Measurements from ENCODE around the gene ACSF3.
A peak's percentile ranks its signal among the peaks of the same experiment; 100 is the strongest.

The ACSF3 gene

DNA sequence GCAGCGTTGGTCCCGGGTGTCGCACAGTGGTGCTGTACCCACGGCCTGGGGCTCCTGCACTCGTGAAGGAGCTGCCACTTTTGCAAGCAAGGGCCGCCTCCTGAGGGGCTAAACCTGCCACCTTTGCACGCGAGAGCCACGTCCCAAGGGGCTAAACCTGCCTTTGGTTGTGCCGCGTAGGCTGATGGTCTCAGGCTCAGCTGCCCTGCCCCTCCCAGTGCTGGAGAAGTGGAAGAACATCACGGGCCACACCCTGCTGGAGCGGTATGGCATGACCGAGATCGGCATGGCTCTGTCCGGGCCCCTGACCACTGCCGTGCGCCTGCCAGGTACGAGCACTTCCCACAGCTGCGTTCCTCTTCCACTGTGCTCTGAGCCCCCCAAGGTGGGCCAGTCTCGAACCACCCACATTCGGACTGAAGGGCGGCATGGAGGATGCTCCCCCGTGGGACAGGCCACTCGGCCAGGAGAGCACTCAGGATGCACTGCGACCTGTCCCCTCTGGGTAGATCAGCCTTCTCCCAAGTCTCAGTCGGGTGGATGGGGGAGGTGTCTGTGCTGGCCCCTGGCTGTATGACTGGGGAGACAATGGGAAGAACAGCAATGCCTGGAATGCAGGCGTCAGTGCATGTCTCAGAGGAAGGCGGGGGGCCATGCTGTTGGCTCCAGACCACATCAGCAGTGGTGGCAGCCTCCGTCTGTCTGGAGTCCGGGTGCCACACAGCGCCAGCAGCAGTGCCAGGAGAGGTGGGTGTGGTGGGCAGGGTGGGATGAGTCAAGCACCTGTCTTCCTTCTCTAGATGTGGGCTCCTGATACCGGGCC lies 20.7 kb downstream of the ACSF3 start:
- no peak for DNase-seq

DNA sequence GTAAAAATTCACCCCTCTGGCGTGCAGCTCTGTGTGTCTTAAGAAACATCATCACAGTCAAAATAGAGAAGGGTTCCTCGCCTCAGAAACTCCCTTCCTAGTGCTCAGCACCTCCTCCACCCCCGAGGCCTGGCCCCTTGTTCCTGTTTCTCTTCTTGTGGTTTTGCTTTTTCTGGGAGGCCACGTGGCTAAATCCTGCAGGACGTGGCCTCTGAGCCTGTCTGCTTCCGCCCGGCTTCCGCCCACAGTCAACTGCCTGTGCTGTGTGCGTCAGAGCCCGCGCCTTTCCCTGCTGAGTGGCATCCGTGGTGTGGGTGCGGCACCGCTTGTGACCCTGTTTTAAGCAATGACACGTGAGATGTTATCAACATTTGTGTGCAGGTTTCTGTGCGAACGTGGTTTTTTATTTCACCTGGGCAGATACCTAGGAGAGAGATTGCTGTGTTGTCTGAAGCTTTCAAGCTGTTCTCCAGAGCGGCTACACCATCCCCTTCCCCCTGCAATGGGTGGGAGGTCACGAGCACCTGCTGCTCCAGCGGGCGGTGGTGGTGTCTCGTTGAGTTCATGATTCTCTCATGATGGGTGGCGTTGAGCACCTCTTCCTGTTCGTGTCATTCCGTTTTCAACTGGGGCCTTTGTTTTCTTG lies 21.7 kb downstream of the ACSF3 start:
- no peak for DNase-seq

DNA sequence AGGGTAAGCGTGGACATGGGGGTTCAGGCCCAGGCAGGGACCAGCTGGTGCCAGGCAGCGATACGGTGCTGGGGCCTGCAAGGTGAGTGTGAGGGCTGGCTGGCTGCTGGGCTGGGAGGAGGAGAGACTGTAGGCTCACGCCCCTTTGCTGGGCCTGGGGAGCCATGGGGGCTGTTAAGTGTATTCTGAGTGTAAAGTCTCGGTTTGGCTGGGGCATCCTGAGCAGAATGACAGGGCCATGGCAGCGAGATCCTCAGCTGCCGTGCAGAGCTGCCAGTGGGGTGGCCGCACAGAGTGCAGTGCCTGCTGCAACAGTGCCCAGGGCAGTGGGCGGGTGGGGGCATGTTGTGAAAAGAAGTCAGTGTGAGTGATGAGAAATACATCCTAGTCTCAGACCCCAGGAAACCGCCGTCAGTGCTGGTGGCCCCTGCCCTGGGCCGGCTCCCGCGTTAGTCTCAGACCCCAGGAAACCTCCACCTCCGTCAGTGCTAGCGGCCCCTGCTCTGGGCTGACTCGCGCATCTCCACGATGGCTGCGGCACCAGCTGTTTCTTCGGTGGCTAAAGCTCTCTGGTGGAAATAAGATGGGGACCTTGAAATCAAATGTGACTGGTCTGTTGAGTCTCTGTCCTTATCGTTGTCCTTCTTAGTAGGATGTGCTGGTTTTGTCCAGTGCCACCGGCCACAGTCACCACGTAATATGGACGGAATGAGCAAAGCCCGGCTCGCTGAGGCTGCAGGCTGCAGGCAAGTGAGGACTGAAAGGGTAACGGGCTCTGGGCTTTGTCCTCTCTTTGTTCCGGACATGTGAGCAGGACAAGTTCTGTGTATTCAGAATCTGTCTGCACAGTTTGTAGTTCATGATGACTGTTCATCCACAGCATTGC lies 22.9 kb downstream of the ACSF3 start:
- no peak for DNase-seq

DNA sequence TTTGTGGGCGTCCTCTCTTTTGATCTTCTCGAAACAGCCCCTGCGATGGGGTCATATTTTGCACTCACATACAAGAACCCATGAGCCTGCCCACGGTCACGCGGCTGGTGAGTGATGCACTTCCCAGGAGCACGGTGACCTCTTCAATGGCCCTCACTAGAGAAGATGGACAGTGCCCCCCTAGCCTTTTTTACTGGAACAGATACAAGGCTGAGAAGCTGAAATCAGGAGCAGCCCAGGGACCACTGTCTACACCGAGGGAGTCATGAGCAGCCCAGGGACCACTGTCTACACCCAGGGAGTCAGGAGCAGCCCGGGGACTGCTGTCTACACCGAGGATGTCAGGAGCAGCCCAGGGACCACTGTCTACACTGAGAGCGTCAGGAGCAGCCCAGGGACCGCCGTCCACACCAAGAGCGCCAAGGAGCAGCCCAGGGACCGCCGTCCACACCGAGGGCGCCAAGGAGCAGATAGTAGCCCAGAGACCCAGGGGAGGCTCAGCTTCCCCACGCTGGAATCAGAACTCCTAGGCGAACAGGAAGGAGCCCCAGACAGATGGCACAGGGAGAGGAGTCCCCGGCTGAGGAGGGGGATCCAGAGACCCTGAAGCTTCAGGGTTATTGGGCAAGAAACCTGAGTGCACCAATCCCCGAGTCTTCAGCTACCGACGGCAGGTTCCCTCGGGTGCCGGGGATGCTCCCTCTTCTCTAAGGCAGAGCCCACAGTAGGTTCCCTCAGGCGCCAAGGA lies 23.7 kb downstream of the ACSF3 start:
- no peak for DNase-seq

DNA sequence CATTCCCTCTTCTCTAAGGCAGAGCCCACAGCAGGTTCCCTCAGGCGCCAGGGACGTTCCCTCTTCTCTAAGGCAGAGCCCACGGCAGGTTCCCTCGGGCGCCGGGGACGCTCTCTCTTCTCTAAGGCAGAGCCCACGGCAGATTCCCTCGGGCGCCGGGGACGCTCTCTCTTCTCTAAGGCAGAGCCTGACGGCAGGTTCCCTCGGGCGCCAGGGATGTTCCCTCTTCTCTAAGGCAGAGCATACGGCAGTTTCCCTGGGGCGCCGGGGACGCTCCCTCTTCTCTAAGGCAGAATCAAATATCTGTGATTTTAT lies 24.3 kb downstream of the ACSF3 start:
- no peak for DNase-seq

DNA sequence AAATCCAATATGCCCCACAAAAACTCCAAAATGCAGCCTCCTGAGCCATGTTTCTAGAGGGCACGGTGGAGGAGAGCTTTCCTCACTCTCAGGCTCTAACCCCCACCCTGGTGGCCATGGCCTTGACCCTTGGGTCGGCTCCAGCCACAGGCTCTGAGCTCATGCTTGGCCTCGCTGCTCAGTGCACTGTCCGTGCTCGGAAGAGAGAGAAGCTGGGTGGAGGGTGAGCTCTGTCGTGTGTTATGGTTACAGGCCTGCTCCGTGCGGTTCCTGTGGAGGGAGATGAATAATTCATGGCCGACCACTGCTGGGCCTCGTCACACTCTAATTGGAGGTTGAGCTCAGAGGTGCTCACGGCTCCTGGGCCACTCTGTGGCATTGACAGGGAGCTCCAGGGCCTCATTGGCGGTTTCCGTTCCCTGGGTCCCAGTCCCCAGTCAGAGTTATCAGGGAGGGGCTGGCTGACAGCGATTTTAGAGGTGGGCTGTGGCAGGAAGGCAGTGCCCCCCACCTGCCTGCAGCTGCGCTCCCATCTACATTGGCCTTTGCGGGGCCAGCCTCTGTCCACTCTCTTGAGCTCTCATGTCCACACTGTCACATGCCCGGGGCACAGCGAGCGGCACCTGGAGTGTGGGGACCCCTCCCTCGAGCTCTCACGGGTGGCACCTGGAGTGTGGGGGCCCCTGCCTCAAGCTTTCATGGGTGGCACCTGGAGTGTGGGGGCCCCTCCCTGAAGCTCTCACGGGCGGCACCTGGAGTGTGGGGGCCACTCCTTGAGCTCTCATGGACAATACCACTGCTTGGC lies 24.9 kb downstream of the ACSF3 start:
- no peak for DNase-seq

DNA sequence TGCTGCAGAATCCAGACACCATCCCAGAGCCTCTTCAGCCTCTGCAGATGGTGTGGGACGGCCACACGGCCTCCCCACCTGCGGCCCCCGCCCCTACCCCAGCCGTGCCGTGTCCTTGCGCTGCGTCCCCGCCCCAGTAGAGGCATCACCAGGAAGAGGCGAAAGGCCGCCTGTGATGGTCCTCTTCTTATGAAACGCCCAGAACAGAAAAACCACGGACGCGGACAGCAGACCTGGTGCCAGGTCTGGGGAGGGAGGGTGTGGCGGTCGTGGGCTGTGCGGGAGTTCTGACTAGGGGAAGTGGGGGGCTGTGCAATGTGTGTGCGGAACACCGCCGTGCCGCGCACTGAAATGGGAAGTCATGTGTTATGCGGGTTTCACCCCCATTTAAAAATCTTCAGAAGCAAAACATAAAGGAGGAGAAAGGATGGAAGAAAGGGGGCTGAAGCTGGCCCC lies 25.5 kb downstream of the ACSF3 start:
- no peak for DNase-seq

DNA sequence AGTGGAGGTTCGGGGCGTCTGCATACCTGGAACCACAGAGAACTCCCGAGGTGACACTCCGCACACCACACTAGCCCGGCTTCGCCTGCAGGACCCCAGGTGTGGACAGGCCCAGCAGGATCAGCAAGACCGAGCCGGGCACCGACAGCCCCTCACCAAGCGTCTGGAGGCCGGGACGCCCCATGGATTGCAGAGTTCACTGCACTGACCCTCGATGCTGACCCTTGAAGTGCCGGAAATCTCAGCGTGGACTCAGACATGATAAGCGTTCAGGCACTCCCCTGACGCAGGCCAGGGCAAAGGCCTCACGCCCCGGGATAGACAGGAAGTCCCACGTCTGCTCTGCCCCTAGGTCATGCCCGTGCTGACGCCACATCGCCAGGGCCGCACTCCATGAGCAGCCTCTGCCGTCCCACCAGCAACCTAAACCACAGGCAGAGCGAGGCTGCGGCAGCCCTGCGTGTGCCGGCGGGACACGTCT lies 26.0 kb downstream of the ACSF3 start:
- DNase-seq, result no peak

DNA sequence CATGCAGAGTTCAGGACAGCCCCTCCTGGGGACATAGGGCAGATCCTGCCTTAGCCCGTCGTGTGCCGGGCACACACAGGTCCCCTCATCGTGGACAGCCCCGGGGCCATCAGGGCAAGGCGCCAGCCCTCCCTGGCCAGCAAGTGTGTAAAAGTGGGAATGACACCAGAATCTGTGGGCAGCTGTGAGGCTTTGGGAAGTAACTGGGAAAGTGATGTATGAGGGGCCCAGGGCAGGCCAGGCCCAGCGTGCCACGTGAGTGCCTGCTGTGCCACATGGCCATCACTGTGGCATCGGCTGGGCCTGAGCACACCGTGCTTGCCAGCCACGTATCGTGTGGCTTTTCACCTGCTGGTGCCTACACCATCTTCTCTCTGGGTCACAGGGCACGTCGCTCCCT lies 26.6 kb downstream of the ACSF3 start:
- DNase-seq, result no peak

DNA sequence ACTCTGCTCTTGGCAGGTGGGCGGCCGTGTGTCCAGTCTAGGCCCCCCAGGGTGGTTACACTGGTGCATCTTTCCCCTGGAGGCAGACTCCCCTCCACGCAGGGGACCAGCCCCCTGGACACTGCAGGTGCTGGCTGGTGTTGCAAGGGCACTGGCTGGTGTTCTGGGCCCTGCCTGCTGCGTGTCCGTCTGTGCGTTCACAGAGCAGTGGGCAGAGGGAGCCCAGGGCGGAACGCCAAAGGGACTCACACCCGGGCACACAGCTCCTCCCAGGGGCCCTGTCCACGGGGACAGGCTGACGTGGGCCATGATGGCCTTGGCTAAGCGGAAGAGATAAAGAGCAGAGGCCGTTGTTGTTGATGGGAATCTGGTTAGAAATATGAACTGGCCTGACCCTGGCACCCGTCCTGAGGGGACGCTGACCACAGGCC lies 27.3 kb downstream of the ACSF3 start:
- DNase-seq, result no peak

DNA sequence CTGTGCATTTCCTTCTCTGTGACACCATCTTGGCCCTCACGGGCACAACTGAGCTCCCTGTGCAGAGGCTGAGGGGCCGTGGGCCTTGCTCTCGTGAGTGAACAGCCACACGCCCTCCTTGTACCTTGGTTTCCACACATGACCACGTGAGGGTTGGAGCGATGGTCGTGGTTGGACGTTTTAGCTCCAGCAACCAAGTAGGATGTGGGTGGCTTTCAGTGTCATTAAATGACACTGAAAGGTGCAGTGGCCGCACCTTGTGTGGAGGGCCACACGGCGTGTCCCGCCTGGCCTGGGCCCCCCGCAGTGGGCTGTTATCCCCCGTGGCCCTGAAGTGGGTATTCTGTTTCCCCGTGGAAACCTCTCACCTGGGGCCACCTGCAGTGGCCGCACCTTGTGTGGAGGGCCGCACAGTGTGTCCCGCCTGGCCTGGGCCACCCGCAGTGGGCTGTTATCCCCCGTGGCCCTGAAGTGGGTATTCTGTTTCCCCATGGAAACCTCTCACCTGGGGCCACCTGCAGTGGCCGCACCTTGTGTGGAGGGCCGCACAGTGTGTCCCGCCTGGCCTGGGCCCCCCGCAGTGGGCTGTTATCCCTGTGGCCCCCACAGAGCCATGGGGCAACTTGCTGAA lies 28.2 kb downstream of the ACSF3 start:
- no peak for DNase-seq

DNA sequence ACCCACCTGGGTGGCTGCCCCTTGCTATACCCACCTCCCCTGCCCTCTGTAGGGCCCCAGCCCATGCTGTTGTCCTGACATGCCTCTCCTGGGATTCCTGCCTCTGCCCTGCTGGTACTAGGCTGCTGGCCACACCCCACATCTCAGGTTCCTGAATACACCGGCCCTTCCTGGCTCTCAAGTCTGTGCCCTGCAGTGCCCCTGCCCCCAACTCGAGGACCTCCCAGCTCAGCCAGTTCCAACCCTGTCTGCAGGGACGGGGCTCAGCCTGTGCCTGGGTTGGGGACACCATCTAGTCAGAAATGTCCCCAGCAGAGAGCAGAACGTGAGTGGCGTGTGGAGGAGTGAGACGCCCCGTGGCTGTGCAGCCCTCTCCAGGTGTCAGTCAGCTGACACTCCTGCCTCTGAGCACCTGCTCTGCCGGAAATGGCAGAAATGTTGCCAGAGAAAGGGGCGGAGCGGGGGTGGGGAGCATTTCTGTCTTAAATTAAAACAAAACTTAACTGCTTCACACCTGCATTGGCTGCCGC lies 28.7 kb downstream of the ACSF3 start:
- DNase-seq, result peak; percentile 75

DNA sequence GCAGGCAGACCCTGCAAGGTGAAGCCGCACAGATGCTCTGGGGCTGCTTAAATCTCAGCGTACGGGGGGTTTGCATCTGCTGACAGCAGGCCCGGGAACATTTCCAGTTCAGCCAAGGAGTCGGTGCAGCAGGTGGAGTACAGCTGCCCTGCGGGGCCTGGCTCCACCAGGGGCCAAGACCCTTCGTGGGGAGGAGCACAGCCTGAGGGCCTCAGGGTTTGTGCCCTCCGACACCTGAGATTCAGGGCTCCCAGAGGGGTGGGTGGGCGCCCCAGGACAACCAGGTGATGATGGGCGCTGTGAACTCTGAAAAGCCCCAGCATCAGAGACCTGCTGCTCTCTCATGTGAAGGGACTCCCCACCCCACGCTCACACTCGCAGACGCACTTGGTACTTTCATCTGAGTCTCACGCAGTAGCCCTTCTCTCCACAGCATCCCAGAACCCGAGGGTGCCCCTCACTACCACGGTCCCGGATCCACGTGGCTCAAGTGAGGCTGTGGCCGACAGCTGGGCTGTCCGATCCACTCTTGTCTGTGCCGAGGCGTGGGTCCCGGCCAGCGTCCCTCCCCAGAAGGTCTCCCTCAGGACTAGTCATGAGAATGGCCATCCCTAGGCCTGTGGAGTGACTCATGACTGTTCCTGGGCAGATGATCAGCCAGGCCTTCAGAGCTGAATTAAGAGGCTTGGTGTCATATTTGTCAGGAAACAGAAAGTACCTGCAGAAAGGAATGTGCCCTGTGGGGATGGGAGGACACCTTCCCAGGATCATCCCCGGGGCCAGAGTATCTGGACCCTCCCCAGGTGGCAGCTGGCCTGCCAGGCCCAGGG lies 29.6 kb downstream of the ACSF3 start:
- no peak for DNase-seq

DNA sequence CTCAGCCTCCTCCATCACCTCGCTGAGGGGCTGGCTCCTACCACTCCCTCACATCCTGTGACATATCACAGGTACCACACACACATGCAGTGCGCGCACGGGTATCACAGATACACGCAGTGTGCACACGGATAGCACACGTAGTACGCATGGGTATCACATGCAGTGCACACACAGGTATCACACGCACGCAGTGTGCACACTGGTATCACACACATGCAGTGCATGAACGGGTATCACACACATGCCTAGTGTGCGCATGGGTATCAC lies 30.1 kb downstream of the ACSF3 start:
- DNase-seq, result no peak

DNA sequence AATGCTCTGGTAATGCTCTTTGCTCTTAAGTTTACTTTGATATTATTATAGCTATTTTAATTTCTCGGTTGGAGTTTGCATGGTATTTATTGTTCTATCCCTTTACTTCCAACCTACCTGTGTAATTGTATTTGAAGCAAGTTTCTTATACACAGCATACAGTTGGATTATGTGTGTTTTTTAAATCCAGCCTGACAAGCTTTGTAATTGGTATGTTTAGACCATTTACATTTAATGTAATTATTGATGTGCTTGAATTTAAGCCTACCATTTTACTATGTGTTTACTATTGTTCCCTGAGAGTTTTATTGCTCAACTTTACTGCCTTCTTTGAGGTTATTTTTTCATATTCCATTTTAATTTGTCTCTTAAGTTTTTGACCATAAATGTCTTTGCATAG lies 35.7 kb downstream of the ACSF3 start:
- DNase-seq, result no peak

DNA sequence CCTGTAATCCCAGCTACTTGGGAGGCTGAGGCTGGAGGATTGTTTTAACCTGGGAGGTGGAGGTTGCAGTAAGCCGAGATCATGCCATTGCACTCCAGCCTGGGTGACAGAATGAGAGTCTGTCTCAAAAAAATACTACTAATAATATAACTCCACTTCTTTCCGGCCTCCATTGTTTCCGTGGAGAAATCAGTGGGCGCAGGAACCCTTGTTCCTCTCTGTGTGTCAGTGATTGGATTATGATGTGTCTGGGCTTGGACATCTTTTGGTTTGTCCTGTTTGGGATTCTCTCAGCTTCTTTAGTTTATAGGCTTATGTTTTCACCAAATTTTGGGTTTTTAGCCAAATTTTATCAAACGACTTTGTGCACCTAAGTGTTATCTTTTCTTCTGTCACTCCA lies 36.8 kb downstream of the ACSF3 start:
- DNase-seq, result no peak

DNA sequence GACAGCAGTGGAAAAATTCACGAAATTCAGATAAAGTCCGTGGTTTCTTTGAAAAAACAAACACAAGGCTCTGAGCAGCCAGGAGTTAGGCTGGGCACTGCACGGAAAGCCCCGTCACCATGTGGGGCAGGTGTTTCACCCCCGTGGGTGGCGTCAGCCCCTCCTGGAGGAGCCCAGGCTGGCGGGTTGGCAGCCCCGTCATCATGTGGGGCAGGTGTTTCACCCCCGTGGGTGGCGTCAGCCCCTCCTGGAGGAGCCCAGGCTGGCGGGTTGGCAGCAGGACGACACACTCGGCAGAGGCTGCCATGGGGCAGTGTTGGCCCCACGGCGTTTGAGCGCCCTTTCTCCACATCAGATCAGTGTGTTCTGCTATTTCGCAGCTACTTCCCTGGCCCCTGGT lies 38.1 kb downstream of the ACSF3 start:
- no peak for DNase-seq

DNA sequence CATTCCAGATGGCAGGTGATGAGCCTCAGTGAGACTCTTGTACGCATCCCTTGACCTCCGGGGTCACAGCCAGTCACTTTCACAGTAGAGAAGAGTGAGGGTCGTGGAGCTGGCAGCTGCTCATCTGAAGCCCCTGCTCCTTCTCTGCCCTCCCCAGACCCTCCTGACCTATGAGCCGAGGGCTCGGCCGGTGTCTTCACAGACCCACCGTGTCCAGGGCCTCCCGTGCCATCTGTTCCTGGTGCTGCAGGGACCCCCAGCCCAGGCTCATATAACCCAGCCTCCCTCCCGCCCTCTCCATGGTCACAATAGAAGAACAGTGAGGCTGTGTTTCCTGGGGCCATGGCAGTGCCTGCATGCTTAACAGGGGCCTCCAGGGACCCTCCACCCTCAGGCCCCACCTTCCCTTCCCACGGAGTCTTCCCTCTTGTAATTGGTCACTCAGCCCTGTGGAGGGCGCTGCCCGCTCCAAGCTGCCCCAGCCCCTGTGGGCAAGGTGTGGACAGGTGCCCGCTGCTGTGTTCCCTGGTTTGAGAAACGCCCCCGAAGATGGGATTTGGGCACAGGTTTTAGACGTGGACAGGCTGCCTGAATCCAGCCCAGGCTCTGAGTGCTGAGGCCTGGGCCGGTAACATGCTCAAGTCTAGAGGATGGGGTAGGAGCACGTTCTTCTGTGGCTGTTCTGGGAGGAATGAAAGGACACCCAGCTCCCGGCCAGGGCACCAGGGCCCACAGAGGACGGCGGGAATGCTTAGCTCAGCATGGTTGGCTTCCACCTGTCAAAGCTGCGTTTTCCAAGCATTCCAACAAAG lies 38.7 kb downstream of the ACSF3 start:
- no peak for DNase-seq

DNA sequence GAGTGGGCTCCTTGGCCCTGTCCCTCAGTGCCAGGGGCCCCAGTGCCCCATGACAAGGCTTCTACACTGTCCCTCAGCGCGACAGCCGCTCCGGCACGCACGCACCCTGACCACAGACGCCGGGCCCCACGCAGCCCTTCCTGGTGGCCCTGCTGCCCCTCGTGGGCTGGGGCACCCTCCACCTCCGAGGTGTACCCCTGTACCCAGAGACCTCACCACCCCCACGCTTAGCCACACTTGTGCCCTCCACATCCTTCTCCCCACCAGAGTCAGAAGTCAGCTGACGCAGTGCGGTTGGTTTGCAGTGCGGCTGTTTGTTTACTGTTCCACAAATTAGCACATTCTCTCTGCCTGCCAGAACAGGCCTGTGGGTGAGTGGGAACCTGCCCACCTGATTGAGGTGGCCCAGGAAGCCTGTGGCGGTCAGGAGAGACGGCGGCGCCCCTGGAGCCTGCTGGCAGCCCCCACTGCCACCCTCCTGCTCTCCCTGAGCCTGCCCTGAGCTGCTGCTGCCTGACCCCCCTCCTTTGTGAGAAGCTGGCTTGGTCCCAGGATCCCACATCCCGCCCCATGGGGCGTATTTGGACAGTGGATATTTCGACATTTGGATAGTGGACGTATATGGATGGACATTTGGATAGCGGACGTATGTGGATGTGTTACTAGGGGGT lies 39.9 kb downstream of the ACSF3 start:
- no peak for DNase-seq

Data from NCI-H146 (cell line).